Small intestine (tissue), 7 donors: ENCODE measurements around the gene SALL1. TPM values are rescaled to one million over a fixed set of nuclear protein-coding genes. Genes with fewer than 3 reads are reported as not detected.

Experiments used
- DNase-seq, 2 donors: peaks; one replicate each; pipeline versions ENCODE4 v3.0.0 to v3.0.0-alpha.2; 2013
- FAIRE-seq: peaks from 2 replicates; lab custom pipeline; 2012; peaks lifted over from hg19 to GRCh38; lab: Jason Lieb, UNC
- H3K27ac ChIP-seq, 3 donors: one replicate each; pipeline ENCODE4 v1.5.1; 2013; ENCODE audit warnings: low read length in 2 of 3, mild to moderate bottlenecking in 2 of 3, control low read depth in 1 of 3, inconsistent platforms in 1 of 3, low read depth in 1 of 3, moderate library complexity in 1 of 3
- H3K27me3 ChIP-seq, 3 donors: one replicate each; pipeline ENCODE4 v1.6.1; 2013; ENCODE audit warnings: low read length in 3 of 3, inconsistent platforms in 1 of 3; ENCODE audit not compliant: control insufficient read depth in 3 of 3, insufficient read depth in 3 of 3
- H3K36me3 ChIP-seq, 3 donors: one replicate each; pipeline ENCODE4 v1.6.1; 2013; ENCODE audit warnings: low read length in 3 of 3, inconsistent platforms in 1 of 3, low read depth in 1 of 3, mild to moderate bottlenecking in 1 of 3, moderate library complexity in 1 of 3; ENCODE audit not compliant: control insufficient read depth in 3 of 3, insufficient read depth in 2 of 3
- H3K4me1 ChIP-seq, 3 donors: one replicate each; pipeline ENCODE4 v1.6.1; 2013; ENCODE audit warnings: low read length in 2 of 3, inconsistent platforms in 1 of 3, low read depth in 1 of 3, mild to moderate bottlenecking in 1 of 3, moderate library complexity in 1 of 3; ENCODE audit not compliant: control insufficient read depth in 3 of 3, insufficient read depth in 2 of 3
- H3K4me3 ChIP-seq, 3 donors: one replicate each; pipeline ENCODE4 v1.5.1; 2013; ENCODE audit warnings: low read length in 3 of 3, control low read depth in 1 of 3, inconsistent platforms in 1 of 3, low read depth in 1 of 3, mild to moderate bottlenecking in 1 of 3, moderate library complexity in 1 of 3
- H3K9me3 ChIP-seq, 2 donors: one replicate each; pipeline ENCODE4 v1.6.1; 2013; ENCODE audit warnings: low read depth in 1 of 2, low read length in 1 of 2; ENCODE audit not compliant: control insufficient read depth in 2 of 2, insufficient read depth in 1 of 2
- WGBS, 3 donors: extraction: QIAGEN DNeasy Blood & Tissue Kit; methylation state at CpG; one replicate each; pipeline ENCODE4 v1.1.7; 2013; 5-methylcytosine and 5-hydroxymethylcytosine counted together
- polyA plus RNA-seq, 4 donors: library from polyadenylated mRNA; stranded (reverse) in 3 of 4; unstranded in 1 of 4; fragments of 200-250 nt in 3 of 4; fragments of 120-200 nt in 1 of 4; gene quantifications; one replicate each; pipeline versions ENCODE4 v1.2.1 to v1.2.3, GENCODE V29; 2013
- donor health status: healthy with polysubstance abuse.
- donor health status: control.
- donor health status: control.
- donor health status: Bipolar disorder and iron deficiency.
- donor health status: healthy.

Gene SALL1
- polyA plus RNA-seq, 4 donors = 0.27 to 4.5 (median 0.39) TPM; not detected in 1

DNA sequence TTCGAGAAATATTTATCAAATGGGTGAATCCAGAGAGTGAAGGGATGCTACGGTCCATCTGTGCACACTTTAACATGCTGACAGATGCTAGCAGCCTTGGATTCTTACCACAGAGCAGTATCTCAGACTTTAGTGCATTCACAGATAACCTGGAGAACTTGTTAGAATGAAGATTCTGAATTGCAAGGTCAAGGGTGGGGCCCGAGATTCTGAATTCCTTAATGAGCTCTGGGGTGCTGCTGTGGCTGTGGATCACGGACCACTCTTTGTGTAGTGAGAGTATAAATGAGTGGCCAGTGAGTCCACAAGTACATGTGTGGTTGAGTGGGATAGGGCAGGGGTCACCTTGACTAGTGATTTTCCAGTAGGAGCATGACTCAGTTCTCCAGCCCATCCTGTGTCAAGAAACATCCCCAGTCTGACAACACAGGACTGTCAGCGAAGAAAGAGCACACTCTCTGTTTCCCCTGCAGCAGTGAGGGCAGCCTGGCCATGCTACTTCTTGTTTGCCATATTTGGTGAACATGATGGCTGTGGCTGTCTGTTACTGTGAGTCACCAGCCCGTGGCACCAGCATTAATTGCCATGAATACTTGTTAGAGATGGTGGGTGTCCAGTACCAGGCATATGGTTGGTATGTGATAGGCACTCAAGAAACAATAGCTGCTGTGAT lies 13.0 kb upstream of the SALL1 start:
- no peaks in the 10 kb centered on the region for H3K36me3 ChIP-seq
- FAIRE-seq (no peak), DNase-seq (no peak)
- WGBS, 3 donors = 55 to 69% (median 56%) methylated on average over 6 of the region's 6 CpGs
- no peaks in the 10 kb centered on the region for H3K4me1 ChIP-seq
- no peak overlapping the region for H3K27ac ChIP-seq
- H3K27me3 ChIP-seq = peaks cover 0 to 22% (median 0%) of the 10 kb centered on the region in 3 donors
- no peak overlapping the region for H3K4me3 ChIP-seq
- no peaks in the 10 kb centered on the region for H3K9me3 ChIP-seq

DNA sequence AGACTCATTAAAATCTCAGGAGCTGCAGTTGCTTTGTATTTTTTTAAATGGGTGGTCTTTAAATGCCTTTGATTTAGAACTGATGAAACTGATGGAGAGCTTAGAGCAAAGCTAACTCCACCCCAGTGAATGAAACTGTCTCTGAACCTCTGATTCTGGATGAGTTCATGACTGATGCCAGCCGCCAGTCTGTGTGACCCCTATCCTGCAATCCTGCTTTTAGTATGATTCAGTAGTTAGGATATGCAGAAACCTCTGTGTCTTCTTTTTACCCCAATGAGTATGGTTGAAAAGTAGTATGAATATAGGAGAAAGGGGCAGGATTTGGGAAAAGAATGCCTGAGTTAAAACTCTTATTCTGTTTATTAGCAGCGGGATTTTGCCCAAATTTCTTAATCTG lies 12.3 kb upstream of the SALL1 start:
- no peaks in the 10 kb centered on the region for H3K9me3 ChIP-seq
- H3K36me3 ChIP-seq = no peaks in the 10 kb centered on the region
- H3K4me1 ChIP-seq = no peaks in the 10 kb centered on the region
- no peak overlapping the region for H3K27ac ChIP-seq
- FAIRE-seq = no peak
- no peak for DNase-seq
- H3K27me3 ChIP-seq = peaks cover 0 to 26% (median 0%) of the 10 kb centered on the region in 3 donors
- no peak overlapping the region for H3K4me3 ChIP-seq
- 72 to 87% (median 74%) methylated on average over 2 of the region's 2 CpGs for WGBS, 3 donors

DNA sequence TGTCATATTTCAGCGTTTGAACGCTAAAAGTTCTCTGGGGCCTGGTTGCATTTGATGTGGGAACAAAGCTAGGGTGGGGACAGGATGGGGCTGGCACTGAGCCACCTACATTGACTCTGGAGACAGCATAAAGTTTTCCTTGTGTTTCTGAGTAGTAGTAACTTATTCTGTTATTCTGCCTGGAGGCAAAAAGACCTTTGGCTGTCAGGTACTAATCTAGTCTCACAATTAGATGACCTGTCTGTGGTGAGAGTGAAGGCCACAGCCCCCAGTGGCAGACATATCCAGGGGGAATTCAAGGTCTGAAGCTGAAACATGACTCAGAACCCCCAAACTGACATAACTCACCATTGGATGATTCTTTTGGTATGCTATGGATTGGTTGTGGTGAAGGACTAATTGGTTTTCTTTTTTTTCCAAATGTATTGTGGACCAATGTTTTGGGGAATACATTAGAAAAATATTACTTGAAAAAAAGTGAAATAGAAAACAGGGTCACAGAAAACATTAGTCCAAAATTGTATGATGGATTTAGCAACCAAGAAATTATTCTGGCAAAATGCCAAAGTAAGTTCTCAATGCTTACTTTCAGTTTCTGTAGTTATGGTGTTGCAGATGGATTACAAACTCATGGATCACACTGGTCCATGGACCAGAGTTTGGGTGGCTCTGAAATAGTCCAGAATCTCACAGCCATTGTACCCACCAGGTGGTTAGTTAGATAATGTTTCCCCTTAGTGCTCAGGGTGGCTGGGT lies 10.5 kb upstream of the SALL1 start:
- H3K27me3 ChIP-seq = peaks cover 0 to 35% (median 9%) of the 10 kb centered on the region in 3 donors
- no peak for FAIRE-seq

DNA sequence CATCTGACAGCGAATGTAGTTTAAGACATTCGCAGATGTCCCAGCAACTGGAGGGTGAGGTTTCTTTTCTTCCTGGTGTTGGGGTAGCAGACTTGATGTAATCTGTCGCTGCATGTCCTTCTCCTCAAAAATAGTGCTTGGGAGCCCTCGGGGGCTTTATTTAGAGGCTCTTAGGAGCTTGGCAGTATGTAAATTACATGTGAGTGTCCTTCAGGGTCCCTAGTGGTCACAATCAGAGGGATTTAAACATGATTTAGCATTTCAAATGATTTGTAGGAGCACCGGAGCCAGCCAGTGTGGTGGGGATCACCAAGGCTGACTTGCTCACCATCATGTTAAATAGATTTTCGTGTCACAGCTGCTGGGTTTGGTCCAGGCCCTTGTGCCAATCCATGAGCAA lies 8.8 kb upstream of the SALL1 start:
- Histone ChIP-seq H3K27me3 (peaks cover 0 to 53% (median 18%) of the 10 kb centered on the region in 3 donors), H3K36me3 (no peaks in the 10 kb centered on the region), H3K4me1 (no peaks in the 10 kb centered on the region), H3K27ac (no peak overlapping the region), H3K4me3 (no peak overlapping the region), H3K9me3 (no peaks in the 10 kb centered on the region)
- WGBS, 3 donors = 62 to 67% (median 66%) methylated on average over 6 of the region's 6 CpGs
- DNase-seq (no peak), FAIRE-seq (no peak)

More for the DNA sequence above, 10.5 kb upstream of the SALL1 start:
- 57 to 80% (median 72%) methylated on average over 2 of the region's 2 CpGs for WGBS, 3 donors
- Histone ChIP-seq H3K9me3 (no peaks in the 10 kb centered on the region), H3K36me3 (no peaks in the 10 kb centered on the region), H3K4me1 (no peaks in the 10 kb centered on the region), H3K27ac (no peak overlapping the region), H3K4me3 (no peak overlapping the region)
- DNase-seq = peak in 1 of 2 donors; percentile 2

DNA sequence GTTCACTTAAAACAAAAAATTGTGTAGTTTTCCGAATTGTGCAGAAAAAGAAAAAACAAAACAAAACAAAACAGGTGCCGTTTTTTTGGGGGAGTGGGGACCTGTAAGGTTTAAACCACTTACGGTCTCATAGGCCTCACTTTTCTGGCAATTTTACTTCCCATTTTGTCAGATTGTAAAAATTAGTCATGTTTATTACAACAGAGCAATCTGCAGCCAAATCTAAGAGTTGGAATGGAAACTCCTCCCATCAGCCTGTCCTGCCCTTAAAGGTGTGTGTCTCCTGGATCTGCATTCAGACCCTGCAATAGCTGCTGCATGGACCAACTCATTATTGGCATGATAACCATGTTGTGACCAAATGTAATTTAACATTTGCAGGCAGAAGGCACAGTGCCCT lies 8.2 kb upstream of the SALL1 start:
- 69 to 84% (median 71%) methylated on average over 3 of the region's 3 CpGs for WGBS, 3 donors
- no peak overlapping the region for H3K4me3 ChIP-seq
- no peak overlapping the region for H3K27ac ChIP-seq
- DNase-seq = no peak
- FAIRE-seq = no peak
- H3K9me3 ChIP-seq = no peaks in the 10 kb centered on the region
- no peaks in the 10 kb centered on the region for H3K36me3 ChIP-seq
- no peaks in the 10 kb centered on the region for H3K4me1 ChIP-seq
- H3K27me3 ChIP-seq = peaks cover 0 to 57% (median 21%) of the 10 kb centered on the region in 3 donors

DNA sequence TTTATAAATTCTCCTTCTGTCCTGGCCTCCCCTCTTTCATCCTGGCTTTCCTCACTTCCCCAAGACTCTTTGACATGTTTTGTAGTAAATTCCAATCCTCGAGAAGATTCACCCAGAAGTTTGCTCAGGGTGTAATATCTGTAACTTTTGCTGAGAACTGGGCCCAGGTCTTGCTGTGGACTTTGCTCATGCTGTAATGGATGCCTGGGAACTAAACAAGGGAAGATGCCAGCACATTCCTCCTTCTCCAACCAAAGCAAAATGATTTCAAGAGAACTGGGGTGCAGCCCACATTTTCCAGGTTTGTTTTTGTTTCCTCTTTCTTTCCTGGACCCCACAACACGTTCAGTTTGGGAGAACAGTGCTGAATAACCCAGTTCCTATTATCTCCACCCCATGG lies 6.6 kb upstream of the SALL1 start:
- Histone ChIP-seq H3K4me3 (no peak overlapping the region), H3K4me1 (no peaks in the 10 kb centered on the region), H3K36me3 (no peaks in the 10 kb centered on the region), H3K27ac (no peak overlapping the region), H3K27me3 (peaks cover 9 to 65% (median 25%) of the 10 kb centered on the region in 3 donors), H3K9me3 (no peaks in the 10 kb centered on the region)
- 16 to 35% (median 18%) methylated on average over 2 of the region's 2 CpGs for WGBS, 3 donors
- no peak for FAIRE-seq
- no peak for DNase-seq

DNA sequence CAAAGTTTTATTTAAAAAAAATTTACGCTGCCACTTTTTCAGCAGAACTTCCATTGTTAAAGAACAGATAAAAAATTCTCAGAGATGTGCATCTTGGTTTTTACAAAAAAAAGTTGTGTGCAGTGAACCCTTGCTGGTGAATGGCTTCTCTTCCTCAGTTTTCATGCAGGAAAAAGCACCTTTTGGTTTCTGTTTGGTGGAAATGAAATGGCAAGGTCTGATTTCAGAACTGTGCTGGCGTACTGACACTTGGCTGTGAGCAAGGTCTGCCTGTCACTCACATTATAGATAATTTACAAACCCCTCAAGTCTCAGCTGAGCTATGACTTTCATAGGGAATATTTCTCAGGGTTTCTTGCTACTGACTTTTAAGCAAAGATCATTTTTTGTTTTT lies 5.7 kb upstream of the SALL1 start:
- no peaks in the 10 kb centered on the region for H3K36me3 ChIP-seq
- H3K9me3 ChIP-seq = no peaks in the 10 kb centered on the region
- H3K27ac ChIP-seq = no peak overlapping the region
- no peak for DNase-seq
- FAIRE-seq = no peak
- H3K4me1 ChIP-seq = no peaks in the 10 kb centered on the region
- 22 to 57% (median 37%) methylated on average over 2 of the region's 2 CpGs for WGBS, 3 donors
- H3K4me3 ChIP-seq = no peak overlapping the region
- peaks cover 17 to 72% (median 33%) of the 10 kb centered on the region in 3 donors for H3K27me3 ChIP-seq

DNA sequence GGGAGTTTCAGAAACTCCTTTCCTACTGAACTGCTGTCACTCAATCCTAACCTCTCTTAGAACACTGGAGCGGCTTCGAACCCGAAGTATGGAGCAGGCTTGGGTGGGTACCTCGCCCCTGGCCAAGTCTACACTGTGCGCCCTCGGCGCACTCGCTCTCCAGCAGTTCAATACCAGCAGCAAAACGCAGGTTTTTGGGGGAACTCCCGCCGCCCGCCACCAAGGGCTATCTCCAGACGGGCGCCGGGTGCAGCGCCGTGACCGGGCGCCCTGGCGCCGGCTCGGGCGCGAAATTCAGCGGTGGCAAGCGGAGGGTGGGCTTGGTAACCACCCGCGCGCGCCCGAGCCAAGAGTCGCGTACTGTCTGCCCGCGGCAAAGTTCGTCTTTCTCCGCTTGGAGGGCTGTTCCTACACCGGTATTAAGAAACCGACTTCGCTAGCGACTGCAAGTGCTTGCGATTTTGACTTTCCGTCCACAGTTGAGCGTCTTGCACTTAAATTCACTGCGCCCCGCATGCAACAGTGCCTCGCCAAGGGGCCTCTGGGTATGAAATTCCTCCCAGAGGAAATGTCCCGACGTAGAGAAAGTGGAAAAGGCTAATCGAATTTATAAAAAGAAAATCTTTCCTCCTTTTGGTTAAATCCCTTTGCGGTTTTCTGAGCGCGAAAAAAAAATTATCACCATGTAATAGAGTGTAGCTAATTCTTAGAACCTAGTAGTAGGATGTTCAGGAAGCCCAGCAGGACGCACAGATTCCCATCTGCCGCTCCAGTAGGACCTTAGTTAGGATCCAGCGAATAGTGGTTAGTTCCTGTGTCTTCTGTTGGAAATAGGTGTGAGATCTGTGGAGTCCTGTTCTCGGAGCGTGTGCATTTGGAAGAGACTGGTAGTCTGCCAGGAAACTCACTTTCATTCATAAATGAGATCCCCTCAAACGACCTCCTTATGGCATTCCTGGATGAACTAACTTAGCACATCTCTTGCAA lies 5.0 kb upstream of the SALL1 start:
- no peak for FAIRE-seq
- H3K27ac ChIP-seq = peak overlapping the region in 1 of 3 donors; percentile 20
- peaks cover 21 to 69% (median 33%) of the 10 kb centered on the region in 3 donors for H3K27me3 ChIP-seq
- peak in 1 of 2 donors; percentile 40 for DNase-seq
- H3K36me3 ChIP-seq = no peaks in the 10 kb centered on the region
- H3K4me3 ChIP-seq = no peak overlapping the region
- no peaks in the 10 kb centered on the region for H3K9me3 ChIP-seq
- WGBS, 3 donors = 4 to 5% (median 5%) methylated on average over 56 to 59 of the region's 59 CpGs
- H3K4me1 ChIP-seq = no peaks in the 10 kb centered on the region
